DMS 273 (cell line): ENCODE measurements around the gene DENND4B.
"Not testable (repeated sequence)": the region's sequence is repeated elsewhere in the genome, so short reads cannot be mapped to it uniquely, and the experiment has no call there.

ENCODE experiments used
- DNase-seq: peaks from one replicate; lab custom pipeline; 2025; ENCODE audit not compliant: unreplicated experiment; lab: John Stamatoyannopoulos, UW

DENND4B gene

GRCh38 chr1:153929426-153929825, 17.1 kb downstream of the DENND4B start:
- DNase-seq: no peak

- no peak for DNase-seq
These were observed 17.7 kb downstream of the DENND4B start for GRCh38 chr1:153928791-153929341.

- no peak for DNase-seq
These were observed 18.3 kb downstream of the DENND4B start for GRCh38 chr1:153928245-153928644.

GRCh38 chr1:153926405-153926804, 20.1 kb downstream of the DENND4B start:
- no peak for DNase-seq

- DNase-seq: peak; percentile 100
These were observed 23.3 kb downstream of the DENND4B start, which contains the start of gene GATAD2B for GRCh38 chr1:153922972-153923925. Gene GATAD2B, minus strand, starts transcription at chr1:153922972. Its CDS starts 94,625 bp downstream, at chr1:153828347.

GRCh38 chr1:153922076-153922971, 24.2 kb downstream of the DENND4B start:
- peak; percentile 95 for DNase-seq

GRCh38 chr1:153921803-153922075, 24.8 kb downstream of the DENND4B start:
- peak; percentile 71 for DNase-seq

- DNase-seq: no peak
These were observed 25.3 kb downstream of the DENND4B start for GRCh38 chr1:153921080-153921802.

GRCh38 chr1:153919876-153920852, 26.4 kb downstream of the DENND4B start:
- peak; percentile 78 for DNase-seq

GRCh38 chr1:153916297-153916696, 30.2 kb downstream of the DENND4B start:
- no peak for DNase-seq

- no peak for DNase-seq
These were observed 34.2 kb downstream of the DENND4B start for GRCh38 chr1:153912349-153912748.

- DNase-seq: not testable (repeated sequence)
These were observed 36.0 kb downstream of the DENND4B start for GRCh38 chr1:153910560-153910959.

GRCh38 chr1:153908071-153908470, 38.4 kb downstream of the DENND4B start:
- DNase-seq: no peak

- no peak for DNase-seq
These were observed 39.4 kb downstream of the DENND4B start for GRCh38 chr1:153907134-153907533.

GRCh38 chr1:153906396-153906795, 40.1 kb downstream of the DENND4B start:
- no peak for DNase-seq

- DNase-seq: not testable (repeated sequence)
These were observed 40.6 kb downstream of the DENND4B start for GRCh38 chr1:153905908-153906307.

- DNase-seq: no peak
These were observed 42.6 kb downstream of the DENND4B start for GRCh38 chr1:153903841-153904455.

GRCh38 chr1:153899509-153899908, 47.0 kb downstream of the DENND4B start:
- DNase-seq: no peak

GRCh38 chr1:153895866-153896265, 50.7 kb downstream of the DENND4B start:
- DNase-seq: not testable (repeated sequence)
